Spinal cord (tissue), 10 donors: ENCODE data around the gene CLIC1. TPM values are rescaled to one million over a fixed set of nuclear protein-coding genes. Genes with fewer than 3 reads are reported as not detected.

Experiments
- DNase-seq, 6 donors: peaks; one replicate each; pipeline versions ENCODE4 v3.0.0 to v3.0.0-alpha.2; 2013 to 2015; ENCODE audit warnings: low spot score in 6 of 6, low read depth in 4 of 6
- H3K27ac ChIP-seq: one replicate; pipeline ENCODE4 v1.5.1; 2013; ENCODE audit warnings: low read depth, low read length, control low read depth
- H3K27me3 ChIP-seq: one replicate; pipeline ENCODE4 v1.6.1; 2013; ENCODE audit warnings: low read length; ENCODE audit not compliant: control insufficient read depth, insufficient read depth
- H3K36me3 ChIP-seq: one replicate; pipeline ENCODE4 v1.6.1; 2013; ENCODE audit warnings: low read length; ENCODE audit not compliant: control insufficient read depth, insufficient read depth
- H3K4me1 ChIP-seq: one replicate; pipeline ENCODE4 v1.6.1; 2013; ENCODE audit warnings: low read length; ENCODE audit not compliant: control insufficient read depth, insufficient read depth
- H3K4me3 ChIP-seq: one replicate; pipeline ENCODE4 v1.5.1; 2013; ENCODE audit warnings: low read depth, low read length, control low read depth
- H3K9me3 ChIP-seq: one replicate; pipeline ENCODE4 v1.6.1; 2013; ENCODE audit warnings: low read length; ENCODE audit not compliant: control insufficient read depth, insufficient read depth
- WGBS: methylation state at CpG from one replicate; pipeline ENCODE4 v1.1.5; 2013; ENCODE audit warnings: missing lambda C conversion rate; ENCODE audit not compliant: insufficient coverage; 5-methylcytosine and 5-hydroxymethylcytosine counted together
- polyA plus RNA-seq, 2 donors: library from polyadenylated mRNA; unstranded; fragments of 120-200 nt; gene quantifications; one replicate each; pipeline ENCODE4 v1.2.1, GENCODE V29; 2013; ENCODE audit not compliant: insufficient read length in 2 of 2
- total RNA-seq, 2 donors: library from RNA; depleted of rRNA in 1 of 2; stranded (reverse); fragments of 120-200 nt in 1 of 2; fragments of >200 nt in 1 of 2; gene quantifications; one replicate each; pipeline versions ENCODE4 v1.2.3 to v1.2.4, GENCODE V29; 2013 to 2014
- donor health status: healthy.

CLIC1 gene
- total and polyA plus RNA-seq, 4 donors = 73.5 to 322 (median 91.7) TPM

- Histone ChIP-seq H3K4me3 (no peak overlapping the region), H3K9me3 (no peaks in the 10 kb centered on the region), H3K4me1 (peaks cover 28% of the 10 kb centered on the region), H3K36me3 (peaks cover 34% of the 10 kb centered on the region), H3K27me3 (no peaks in the 10 kb centered on the region), H3K27ac (no peak overlapping the region)
- 99% methylated on average over 8 of the region's 8 CpGs for WGBS
- DNase-seq = no peak
These were observed 25.0 kb upstream of the CLIC1 start for GRCh38 chr6:31761343-31761742.

GRCh38 chr6:31760790-31761189, 24.5 kb upstream of the CLIC1 start:
- no peak overlapping the region for H3K27ac ChIP-seq
- no peaks in the 10 kb centered on the region for H3K27me3 ChIP-seq
- no peak for DNase-seq
- no CpG with 5 or more reads among the region's 5 CpGs for WGBS
- peaks cover 31% of the 10 kb centered on the region for H3K36me3 ChIP-seq
- H3K4me3 ChIP-seq = no peak overlapping the region
- H3K9me3 ChIP-seq = no peaks in the 10 kb centered on the region
- peaks cover 23% of the 10 kb centered on the region for H3K4me1 ChIP-seq

GRCh38 chr6:31758281-31758680, 22.0 kb upstream of the CLIC1 start:
- Histone ChIP-seq H3K9me3 (no peaks in the 10 kb centered on the region), H3K36me3 (peaks cover 23% of the 10 kb centered on the region), H3K4me3 (no peak overlapping the region), H3K27me3 (no peaks in the 10 kb centered on the region), H3K27ac (no peak overlapping the region), H3K4me1 (peaks cover 8% of the 10 kb centered on the region)
- WGBS = 100% methylated on average over 1 of the region's 2 CpGs
- no peak for DNase-seq

GRCh38 chr6:31752739-31753319, 16.5 kb upstream of the CLIC1 start:
- H3K27me3 ChIP-seq = no peaks in the 10 kb centered on the region
- H3K27ac ChIP-seq = no peak overlapping the region
- H3K9me3 ChIP-seq = no peaks in the 10 kb centered on the region
- H3K36me3 ChIP-seq = no peaks in the 10 kb centered on the region
- H3K4me3 ChIP-seq = no peak overlapping the region
- no peaks in the 10 kb centered on the region for H3K4me1 ChIP-seq
- no peak for DNase-seq
- 84% methylated on average over 6 of the region's 8 CpGs for WGBS

GRCh38 chr6:31750411-31751022, 14.2 kb upstream of the CLIC1 start:
- WGBS = 96% methylated on average over 6 of the region's 7 CpGs
- Histone ChIP-seq H3K36me3 (peaks cover 6% of the 10 kb centered on the region), H3K9me3 (no peaks in the 10 kb centered on the region), H3K27ac (no peak overlapping the region), H3K4me3 (no peak overlapping the region), H3K27me3 (no peaks in the 10 kb centered on the region), H3K4me1 (no peaks in the 10 kb centered on the region)
- DNase-seq = no peak

- no peak for DNase-seq
- no peaks in the 10 kb centered on the region for H3K27me3 ChIP-seq
- WGBS = 100% methylated on average over 4 of the region's 8 CpGs
- no peaks in the 10 kb centered on the region for H3K9me3 ChIP-seq
- no peak overlapping the region for H3K4me3 ChIP-seq
- no peak overlapping the region for H3K27ac ChIP-seq
- peaks cover 6% of the 10 kb centered on the region for H3K36me3 ChIP-seq
- H3K4me1 ChIP-seq = no peaks in the 10 kb centered on the region
These were observed 13.1 kb upstream of the CLIC1 start for GRCh38 chr6:31749301-31750036.

- Histone ChIP-seq H3K4me3 (no peak overlapping the region), H3K36me3 (peaks cover 10% of the 10 kb centered on the region), H3K9me3 (no peaks in the 10 kb centered on the region), H3K4me1 (peaks cover 13% of the 10 kb centered on the region), H3K27ac (no peak overlapping the region), H3K27me3 (no peaks in the 10 kb centered on the region)
- 71% methylated on average over 1 of the region's 1 CpG for WGBS
- no peak for DNase-seq
These were observed 8.1 kb upstream of the CLIC1 start for GRCh38 chr6:31744422-31744821.

GRCh38 chr6:31742894-31743293, 6.6 kb upstream of the CLIC1 start:
- Histone ChIP-seq H3K4me3 (no peak overlapping the region), H3K9me3 (no peaks in the 10 kb centered on the region), H3K27ac (no peak overlapping the region), H3K4me1 (peaks cover 21% of the 10 kb centered on the region), H3K27me3 (no peaks in the 10 kb centered on the region), H3K36me3 (peaks cover 10% of the 10 kb centered on the region)
- DNase-seq = no peak
- 100% methylated on average over 2 of the region's 3 CpGs for WGBS

- H3K27ac ChIP-seq = no peak overlapping the region
- no peaks in the 10 kb centered on the region for H3K27me3 ChIP-seq
- H3K4me3 ChIP-seq = no peak overlapping the region
- peaks cover 24% of the 10 kb centered on the region for H3K4me1 ChIP-seq
- 89% methylated on average over 1 of the region's 2 CpGs for WGBS
- H3K36me3 ChIP-seq = peaks cover 4% of the 10 kb centered on the region
- no peak for DNase-seq
- H3K9me3 ChIP-seq = no peaks in the 10 kb centered on the region
These were observed 5.5 kb upstream of the CLIC1 start for GRCh38 chr6:31741815-31742214.
